Activated CD4-positive, alpha-beta T cell treated with anti-CD3 and anti-CD28 coated beads for 1 hour (primary cell): ENCODE results near the gene SLC12A3.
A peak's percentile ranks its signal among the peaks of the same experiment; 100 is the strongest.
"Not testable (repeated sequence)": the region's sequence is repeated elsewhere in the genome, so short reads cannot be mapped to it uniquely, and the experiment has no call there.

Experiments
- DNase-seq: peaks from one replicate; pipeline ENCODE4 v3.0.0-alpha.2; 2020

Gene SLC12A3

GRCh38 chr16:56929639-56930038 lies 64.6 kb downstream of the SLC12A3 start:
- DNase-seq: no peak

GRCh38 chr16:56930486-56931270 lies 65.7 kb downstream of the SLC12A3 start:
- no peak for DNase-seq

- no peak for DNase-seq
These were observed 66.4 kb downstream of the SLC12A3 start for GRCh38 chr16:56931271-56931891.

- DNase-seq: peak; percentile 100
These were observed 67.1 kb downstream of the SLC12A3 start, which contains the start of gene HERPUD1 for GRCh38 chr16:56931892-56932720. Gene HERPUD1 (plus strand): TSS chr16:56932142. CDS start chr16:56932245, 103 bp downstream.

- DNase-seq: peak; percentile 15
These were observed 68.0 kb downstream of the SLC12A3 start for GRCh38 chr16:56932721-56933619.

GRCh38 chr16:56933828-56934598 lies 69.0 kb downstream of the SLC12A3 start:
- DNase-seq: no peak

GRCh38 chr16:56934599-56935145 lies 69.7 kb downstream of the SLC12A3 start:
- DNase-seq: not testable (repeated sequence)

GRCh38 chr16:56935201-56935600 lies 70.2 kb downstream of the SLC12A3 start:
- DNase-seq: no peak

- DNase-seq: no peak
These were observed 71.5 kb downstream of the SLC12A3 start for GRCh38 chr16:56936491-56936890.

- no peak for DNase-seq
These were observed 71.9 kb downstream of the SLC12A3 start for GRCh38 chr16:56936950-56937349.

- no peak for DNase-seq
These were observed 73.9 kb downstream of the SLC12A3 start for GRCh38 chr16:56938664-56939513.

- DNase-seq: no peak
These were observed 74.8 kb downstream of the SLC12A3 start for GRCh38 chr16:56939801-56940200.

GRCh38 chr16:56941092-56941491 lies 76.1 kb downstream of the SLC12A3 start:
- DNase-seq: no peak

GRCh38 chr16:56941856-56942331 lies 76.9 kb downstream of the SLC12A3 start:
- no peak for DNase-seq

GRCh38 chr16:56943761-56944375 lies 78.9 kb downstream of the SLC12A3 start:
- DNase-seq: no peak

- DNase-seq: no peak
These were observed 80.2 kb downstream of the SLC12A3 start for GRCh38 chr16:56944954-56945839.

- DNase-seq: no peak
These were observed 81.0 kb downstream of the SLC12A3 start for GRCh38 chr16:56945847-56946527.
